ENCODE measurements around the gene DNAH8. TPM values are rescaled to one million over a fixed set of nuclear protein-coding genes. Genes with fewer than 3 reads are reported as not detected.

DNAH8 gene
- total RNA-seq, 1 donor from 2014 or later: 0.03 TPM

DNA sequence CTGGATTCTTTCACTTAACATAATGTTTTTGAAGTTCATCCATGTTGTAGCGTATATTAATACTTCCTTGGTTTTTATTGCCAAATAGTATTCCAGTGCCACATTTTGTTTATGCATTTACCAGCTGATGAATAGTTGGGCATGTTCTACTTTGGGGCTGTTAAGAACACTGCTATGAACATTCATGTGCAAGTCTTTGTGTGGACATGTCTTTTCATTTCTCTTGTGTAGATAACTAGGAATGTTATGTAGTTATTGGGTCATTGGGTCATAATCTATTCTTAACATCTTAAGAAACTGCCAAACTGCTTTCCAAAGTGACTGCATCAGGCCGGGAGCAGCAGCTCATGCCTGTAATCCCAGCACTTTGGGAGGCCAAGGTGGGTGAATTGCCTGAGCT, 289.7 kb downstream of the DNAH8 start:
- DNase-seq (ENCODE audit: low spot score) (no peak), ATAC-seq (no peak)

DNA sequence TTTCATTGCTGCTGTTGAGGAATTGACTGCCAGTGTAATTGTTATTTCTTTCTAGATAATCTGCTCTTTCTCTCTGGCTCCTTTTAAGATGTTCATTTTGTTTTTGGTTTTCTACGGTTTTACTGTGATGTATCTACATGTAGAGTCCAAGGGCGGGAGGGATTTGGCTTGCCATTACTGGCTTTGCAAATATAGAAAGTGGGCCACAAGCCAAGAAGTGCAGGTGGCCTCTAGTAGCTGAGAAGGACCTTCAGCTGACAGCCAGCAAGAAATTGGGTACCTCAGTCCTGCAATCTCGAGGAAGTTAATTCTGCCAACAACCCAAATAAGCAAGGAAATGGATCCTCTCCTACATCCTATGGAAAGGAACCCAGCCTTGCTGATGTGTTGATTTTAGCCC, 290.7 kb downstream of the DNAH8 start:
- no peak for ATAC-seq
- no peak for DNase-seq (ENCODE audit: low spot score)

DNA sequence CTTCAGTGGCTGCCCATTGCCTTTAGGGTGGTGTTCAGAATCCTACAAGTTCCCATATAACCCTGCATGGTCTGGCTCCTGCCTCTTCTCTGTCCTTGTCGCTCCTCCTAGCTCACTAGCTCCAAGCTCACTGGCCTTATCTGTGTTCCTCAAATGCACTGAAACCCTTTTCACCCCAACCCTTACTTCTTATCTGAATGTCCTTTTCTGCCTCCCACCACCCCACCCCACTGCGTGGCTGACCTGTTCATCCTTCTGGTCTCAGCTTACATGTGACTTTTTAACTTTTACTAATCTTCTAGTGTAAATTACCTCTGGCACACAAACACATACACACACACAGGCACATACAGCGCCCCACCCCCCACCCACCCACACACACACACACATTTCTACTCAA, 292.5 kb downstream of the DNAH8 start:
- ATAC-seq: no peak
- DNase-seq (ENCODE audit: low spot score): no peak

DNA sequence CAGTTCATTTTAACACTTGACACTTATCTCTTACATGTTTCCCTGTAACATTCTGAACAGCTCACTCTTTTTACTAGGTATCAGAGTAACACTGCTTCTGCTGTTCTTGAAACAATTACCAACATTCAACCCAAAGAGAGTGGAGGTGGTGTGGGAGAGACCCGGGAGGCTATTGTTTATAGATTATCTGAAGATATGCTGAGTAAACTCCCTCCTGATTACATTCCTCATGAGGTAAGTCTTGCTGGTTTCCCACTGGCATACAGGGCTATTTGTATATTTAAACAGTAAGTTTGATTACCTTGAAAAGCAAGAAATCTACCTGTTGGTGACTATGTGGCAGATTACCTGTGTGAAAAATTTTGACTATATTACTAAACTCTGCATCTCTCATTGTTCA, 293.6 kb downstream of the DNAH8 start:
- DNase-seq (ENCODE audit: low spot score) (no peak), ATAC-seq (no peak)

DNA sequence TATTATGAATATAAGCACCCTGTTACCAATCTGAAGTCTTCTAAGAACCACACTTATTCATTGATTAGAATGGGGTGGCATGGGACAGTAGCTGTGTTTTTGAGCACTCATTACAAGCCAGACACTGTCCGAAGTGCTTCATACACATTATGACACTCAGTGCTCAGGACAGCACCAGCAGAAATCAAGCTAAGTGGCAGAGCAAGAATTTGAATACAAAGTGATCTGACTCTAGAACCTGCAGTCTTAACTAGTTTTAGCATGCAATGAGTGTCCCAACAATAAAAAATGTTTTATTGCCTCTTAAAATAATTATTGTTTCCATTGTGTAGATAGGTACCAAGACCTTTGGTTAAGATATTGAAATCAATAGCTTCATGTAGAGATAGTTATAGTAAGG, 294.4 kb downstream of the DNAH8 start:
- ATAC-seq: no peak
- DNase-seq (ENCODE audit: low spot score): no peak

DNA sequence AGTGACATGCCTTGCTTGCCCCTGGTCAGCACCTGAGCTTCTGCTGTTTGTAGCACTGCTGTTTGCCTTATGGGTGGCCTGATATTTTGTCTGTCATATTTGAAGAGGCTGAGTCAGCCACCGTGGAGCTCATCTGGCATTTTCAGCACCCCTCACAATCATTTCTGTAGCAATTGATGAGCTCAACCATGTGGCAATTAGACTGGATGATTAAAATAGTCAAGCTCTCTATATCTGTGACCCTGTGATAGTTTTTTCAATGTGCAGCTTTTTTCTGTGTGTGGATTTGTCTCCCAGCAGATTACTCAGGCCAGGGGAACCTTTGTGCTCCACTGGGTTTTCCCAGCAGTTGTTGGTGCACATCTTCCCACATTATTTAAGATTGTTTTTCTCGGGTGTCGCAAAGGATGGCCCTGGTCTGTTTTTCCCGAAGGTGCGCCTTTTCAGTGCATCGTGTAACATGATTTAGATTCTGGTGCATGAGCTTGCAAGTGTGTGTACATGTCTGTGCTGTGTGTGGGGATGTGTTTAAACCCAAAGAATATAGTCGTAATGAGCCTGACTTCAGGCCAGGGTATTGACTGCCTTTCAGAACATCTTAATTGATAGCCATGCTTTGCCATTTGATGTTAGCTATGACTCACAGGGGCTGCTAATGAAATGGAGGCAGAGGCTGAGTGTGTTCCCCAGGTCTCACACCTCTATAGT, 301.9 kb downstream of the DNAH8 start:
- ATAC-seq (no peak), DNase-seq (ENCODE audit: low spot score) (no peak)

DNA sequence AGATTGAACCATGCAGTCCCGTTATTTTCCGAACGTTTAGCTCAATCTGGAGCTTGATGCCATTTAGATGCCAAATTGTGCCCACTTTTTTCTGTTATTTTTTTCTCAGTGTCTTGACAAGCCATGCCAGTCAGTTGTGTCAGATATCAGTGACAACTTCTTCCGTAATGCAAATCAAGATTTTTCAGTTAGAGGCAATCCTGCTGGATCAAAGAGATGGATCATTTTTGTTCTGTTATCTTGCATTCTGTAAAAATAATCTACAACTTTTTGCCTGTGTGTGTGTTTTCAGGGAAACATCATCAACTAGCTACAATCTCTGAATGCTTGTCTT, 302.4 kb downstream of the DNAH8 start:
- ATAC-seq: no peak
- no peak for DNase-seq (ENCODE audit: low spot score)

DNA sequence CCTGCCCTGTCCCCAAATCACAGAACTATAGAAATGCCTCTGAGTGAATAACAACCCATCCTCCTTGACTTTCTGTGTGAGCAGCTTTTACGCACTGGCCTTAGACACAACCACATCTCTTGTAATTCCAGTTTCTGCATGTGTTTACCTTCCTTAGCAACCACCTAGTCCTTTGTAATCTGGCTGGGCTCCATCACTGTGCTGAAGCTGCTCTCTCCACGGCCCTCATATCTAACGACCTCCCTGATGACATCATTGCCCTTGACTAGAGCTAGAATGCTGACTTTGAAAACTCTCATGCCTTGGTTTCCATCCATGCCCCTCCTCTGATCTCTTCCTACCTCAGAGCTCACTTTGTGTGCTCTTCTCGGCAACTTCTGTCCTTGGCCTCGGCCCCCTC, 303.0 kb downstream of the DNAH8 start:
- ATAC-seq (no peak), DNase-seq (ENCODE audit: low spot score) (no peak)

DNA sequence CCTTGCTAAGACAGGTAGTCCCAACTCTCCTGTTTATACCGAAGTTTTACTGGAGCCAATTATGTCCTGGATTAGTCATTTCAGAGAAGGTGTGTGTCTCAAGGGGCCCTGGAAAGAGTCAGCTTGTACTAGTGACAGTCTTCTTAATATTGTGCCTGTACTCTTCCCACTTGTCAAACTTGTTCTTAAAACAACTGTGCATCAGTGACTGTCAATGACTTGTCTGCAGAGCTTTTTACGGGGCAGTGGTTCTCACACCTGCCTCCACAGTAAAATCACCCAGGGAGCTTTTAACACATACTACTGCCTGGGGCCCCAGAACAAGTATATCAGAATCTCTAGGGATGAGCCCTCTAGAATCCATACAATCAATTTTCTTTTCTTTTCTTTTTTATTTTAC, 305.0 kb downstream of the DNAH8 start:
- no peak for DNase-seq (ENCODE audit: low spot score)

DNA sequence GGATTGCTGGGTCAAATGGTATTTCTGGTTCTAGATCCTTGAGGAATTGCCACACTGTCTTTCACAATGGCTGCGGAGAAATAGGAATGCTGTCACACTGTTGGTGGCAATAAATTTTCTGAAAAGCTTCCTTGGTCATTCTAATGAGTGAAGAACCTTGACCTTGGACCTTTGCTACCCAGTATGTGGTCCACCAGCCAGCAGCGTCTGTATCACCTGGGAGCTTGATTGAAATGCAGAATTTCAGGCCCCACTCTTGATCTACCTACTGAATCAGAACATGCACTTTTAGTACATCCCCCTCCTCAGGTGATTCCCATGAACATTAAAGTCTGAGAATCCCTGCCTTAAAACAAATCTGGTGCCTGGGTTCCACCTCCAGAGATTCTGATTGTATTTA, 305.9 kb downstream of the DNAH8 start:
- ATAC-seq: no peak
- DNase-seq (ENCODE audit: low spot score): no peak

More for the DNA sequence above, 305.0 kb downstream of the DNAH8 start:
- ATAC-seq: no peak

DNA sequence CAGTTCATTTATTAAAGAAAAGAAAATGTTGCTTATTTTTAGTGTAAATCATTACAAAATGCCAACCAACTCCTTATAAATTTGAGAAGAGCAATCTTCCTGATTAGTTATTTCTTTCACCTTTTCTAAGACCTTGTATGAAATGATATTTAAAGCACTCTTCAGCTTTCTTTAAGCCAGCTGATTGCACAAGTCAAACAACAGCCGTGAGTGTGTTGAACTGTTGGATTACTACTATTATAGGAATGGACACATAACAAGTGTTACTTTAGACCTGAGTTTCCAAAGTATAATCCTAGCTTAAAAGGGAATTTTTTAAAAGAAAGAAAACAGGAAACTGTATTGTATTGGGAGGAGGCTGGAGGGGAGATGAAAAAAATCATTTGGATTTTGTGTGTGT, 306.7 kb downstream of the DNAH8 start:
- ATAC-seq (peak; percentile 55), DNase-seq (ENCODE audit: low spot score) (no peak)

DNA sequence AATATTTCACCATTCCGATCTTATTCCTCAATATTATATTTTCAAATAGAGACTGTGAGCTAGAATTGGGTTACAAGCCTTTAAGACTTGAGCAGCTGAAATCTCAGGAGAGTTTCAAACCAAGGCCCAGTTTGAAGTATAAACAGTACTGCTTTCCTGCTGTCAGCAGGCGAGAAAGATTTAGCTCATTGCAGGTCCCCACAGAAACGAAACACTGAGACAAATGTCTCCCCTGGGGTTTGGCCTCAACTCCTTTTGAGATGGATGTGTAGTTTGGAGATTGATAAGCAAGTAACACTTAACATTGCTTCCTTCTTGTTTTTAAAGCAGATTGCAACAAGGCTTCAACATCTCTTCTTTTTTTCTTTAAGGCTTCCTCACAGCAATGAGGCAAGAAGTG, 311.1 kb downstream of the DNAH8 start:
- ATAC-seq (no peak), DNase-seq (ENCODE audit: low spot score) (no peak)

DNA sequence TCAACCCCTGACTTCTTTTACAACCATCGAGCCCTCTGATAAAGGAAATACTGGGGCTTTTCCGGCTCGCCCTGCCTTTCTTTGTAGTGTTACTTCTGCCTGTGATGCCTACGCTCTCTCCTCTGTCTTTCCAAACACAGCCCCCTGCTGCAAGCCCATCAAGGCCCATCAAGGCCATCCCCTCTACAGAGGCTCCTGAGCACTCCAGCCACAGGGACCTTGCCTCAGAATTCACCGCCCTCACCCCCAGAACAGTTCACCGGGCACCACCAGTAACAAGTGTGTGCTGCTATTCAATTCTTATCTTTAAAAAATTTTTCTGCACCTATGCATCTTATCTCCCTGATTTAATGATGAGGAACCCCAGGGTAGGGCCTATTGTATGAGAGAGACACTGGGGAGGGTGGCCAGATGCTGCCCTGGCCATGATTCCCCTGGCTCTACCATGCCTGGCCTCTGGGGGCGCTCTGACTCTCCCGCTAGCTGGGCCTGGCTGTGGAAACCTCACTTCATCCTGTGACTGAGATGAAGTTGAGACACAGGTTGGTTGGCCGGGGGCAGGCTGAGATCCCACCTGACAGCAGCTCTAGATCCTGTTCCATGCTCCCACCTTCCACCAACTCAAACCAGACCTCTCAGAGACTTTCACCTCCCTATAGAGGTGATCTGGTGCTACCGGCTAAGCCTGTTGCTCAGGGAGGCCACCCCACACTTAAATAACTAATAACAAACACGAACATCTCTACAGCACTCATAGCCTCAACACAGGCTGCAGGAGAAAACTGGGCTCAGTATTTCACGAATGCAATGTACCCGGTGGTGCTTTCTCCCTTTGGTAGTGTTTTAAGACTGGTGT, 314.3 kb downstream of the DNAH8 start:
- DNase-seq (ENCODE audit: low spot score): no peak
- peak; percentile 70 for ATAC-seq

DNA sequence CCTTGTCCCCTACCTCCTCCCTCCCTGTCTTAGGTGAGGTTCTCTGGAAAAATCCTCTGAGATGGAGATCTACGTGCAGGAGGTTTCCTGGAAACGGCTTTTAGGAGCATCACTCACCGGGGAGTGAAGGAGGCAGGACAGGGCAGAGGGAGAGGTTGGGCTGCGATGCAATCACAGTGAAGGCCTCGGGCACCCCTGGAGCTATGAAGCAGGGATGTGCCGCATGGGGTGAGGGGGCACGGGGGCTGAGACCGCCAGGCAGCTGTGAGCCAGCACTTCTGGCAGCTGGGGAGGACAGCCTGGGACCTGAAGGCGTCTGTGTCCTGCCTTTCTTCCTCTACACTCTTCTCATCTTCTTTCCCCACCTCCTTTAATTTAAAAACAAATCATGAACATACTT, 320.6 kb downstream of the DNAH8 start:
- no peak for DNase-seq (ENCODE audit: low spot score)

DNA sequence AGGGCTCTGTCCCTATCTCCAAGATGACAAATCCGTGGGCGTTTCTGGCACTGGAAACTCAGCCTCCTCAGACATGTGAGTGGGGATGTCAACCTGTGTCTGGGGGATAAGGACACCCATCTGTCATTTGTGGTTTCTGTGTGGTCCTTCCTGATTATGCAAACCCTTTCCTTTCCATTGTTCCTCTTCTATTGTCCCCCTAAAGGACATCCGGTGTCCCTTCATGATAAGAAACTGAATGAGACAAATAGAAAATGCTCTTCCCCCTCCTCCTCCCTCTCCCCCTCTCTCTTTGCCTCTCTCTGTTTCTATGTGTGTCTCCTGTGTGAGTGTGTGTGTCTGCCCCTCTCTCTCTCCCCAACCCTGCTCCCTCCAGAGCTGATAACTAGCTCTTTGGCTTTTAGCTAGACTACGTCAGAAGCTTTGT, 322.0 kb downstream of the DNAH8 start:
- ATAC-seq (no peak), DNase-seq (ENCODE audit: low spot score) (no peak)

More for the DNA sequence above, 320.6 kb downstream of the DNAH8 start:
- ATAC-seq: no peak

DNA sequence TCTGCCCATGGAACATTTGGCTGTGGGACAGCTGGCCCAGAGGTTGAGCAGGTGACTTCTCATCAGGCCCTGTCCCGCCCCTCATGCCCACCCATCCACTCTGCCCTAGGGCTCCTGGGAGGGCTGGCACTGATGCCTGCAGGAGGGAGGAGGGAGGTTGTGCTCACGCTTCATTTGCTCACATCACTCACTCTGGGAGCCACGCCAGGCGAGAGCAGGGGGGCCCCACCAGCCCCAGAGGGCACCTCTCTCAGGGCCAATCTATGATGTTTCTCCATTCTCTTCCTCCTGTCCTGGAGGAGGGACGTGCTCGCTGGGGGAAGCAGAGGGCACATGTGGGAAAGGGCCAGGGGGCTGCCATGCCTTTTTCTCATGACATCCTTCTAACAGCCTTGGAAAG, 322.6 kb downstream of the DNAH8 start:
- ATAC-seq (no peak), DNase-seq (ENCODE audit: low spot score) (no peak)

DNA sequence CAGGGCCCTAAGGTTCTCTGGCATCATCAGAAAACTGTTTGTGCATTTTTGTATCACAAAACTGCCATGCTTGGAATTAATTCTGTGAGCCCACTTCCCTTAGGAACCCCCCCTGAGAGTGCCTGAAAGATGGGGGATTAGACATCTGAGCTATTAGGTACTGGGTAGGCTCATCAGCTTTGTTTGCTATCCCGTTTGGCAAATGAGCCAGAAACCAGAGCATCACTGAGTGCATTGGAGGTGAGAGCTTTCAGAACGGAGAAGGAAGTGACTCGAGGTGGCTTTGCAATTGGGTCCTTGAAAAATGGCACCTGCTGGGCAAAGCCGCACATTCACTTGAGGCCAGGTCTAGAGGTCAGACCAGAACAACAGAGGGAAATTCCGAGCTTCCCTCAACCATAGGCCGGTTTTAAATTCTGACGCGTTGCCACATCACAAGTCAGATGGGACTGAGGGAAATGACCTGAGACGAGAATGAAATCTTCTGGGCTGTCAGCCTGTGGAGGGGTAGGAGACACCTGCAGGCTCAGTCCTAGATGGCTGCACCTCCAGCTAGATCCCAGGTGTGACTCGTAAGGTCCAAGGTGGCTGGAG, 325.1 kb downstream of the DNAH8 start:
- DNase-seq (ENCODE audit: low spot score): no peak
- no peak for ATAC-seq

DNA sequence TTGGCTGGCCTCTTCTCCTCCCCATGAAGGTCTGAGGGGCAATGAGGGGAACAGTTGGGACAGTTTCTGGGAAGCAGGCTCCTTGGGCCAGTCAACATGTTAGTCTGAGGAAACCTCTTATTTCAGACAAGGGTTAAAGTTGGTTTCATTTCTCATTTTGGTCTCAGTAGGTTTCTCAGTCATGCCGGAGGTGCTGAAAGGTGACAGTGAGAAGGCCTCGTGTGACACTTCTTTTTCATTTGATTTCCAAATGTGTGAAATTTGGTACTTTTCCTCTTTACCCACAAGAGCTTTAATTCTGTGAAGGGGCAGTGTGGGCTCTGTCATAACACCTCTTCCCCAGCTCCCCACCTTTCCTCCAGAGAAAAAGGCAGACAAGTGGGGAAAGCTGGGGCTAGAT, 326.0 kb downstream of the DNAH8 start:
- ATAC-seq (no peak), DNase-seq (ENCODE audit: low spot score) (no peak)

DNA sequence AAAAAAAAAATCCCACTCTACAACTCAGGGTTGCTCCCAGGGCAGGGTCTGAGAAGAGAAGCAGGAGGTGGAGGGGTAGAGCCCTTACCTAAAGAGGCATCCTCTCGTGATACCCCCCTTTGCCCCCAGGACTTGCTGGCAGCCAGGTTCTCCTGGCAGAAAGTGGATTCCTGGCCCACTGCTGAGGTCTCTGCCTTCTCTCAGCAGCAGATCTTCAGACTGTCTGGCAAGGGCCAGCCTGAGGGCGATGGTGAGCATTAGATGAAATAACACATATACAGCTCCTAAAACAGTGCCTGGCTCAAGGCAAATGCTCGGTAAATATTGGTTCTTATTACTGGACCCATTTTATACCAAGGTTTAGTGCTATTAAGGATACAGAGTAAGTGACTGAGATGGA, 328.7 kb downstream of the DNAH8 start:
- DNase-seq (ENCODE audit: low spot score) (no peak), ATAC-seq (no peak)

DNA sequence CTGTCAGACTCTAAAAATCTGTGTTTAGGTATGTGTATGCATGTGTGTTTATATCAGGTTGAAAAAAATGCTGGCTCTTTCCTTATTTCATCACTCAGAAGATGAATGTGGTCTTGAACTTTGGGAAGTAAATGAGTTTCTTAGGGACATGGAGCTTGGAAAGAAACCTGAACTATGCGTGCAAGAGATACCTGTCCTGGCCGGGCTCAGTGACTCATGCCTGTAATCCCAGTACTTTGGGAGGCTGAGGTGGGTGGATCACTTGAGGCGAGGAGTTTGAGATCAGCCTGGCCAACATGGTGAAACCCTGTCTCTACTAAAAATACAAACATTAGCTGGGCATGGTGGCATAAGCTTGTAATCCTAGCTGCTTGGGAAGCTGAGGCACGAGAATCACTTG, 329.1 kb downstream of the DNAH8 start:
- no peak for ATAC-seq
- no peak for DNase-seq (ENCODE audit: low spot score)

DNA sequence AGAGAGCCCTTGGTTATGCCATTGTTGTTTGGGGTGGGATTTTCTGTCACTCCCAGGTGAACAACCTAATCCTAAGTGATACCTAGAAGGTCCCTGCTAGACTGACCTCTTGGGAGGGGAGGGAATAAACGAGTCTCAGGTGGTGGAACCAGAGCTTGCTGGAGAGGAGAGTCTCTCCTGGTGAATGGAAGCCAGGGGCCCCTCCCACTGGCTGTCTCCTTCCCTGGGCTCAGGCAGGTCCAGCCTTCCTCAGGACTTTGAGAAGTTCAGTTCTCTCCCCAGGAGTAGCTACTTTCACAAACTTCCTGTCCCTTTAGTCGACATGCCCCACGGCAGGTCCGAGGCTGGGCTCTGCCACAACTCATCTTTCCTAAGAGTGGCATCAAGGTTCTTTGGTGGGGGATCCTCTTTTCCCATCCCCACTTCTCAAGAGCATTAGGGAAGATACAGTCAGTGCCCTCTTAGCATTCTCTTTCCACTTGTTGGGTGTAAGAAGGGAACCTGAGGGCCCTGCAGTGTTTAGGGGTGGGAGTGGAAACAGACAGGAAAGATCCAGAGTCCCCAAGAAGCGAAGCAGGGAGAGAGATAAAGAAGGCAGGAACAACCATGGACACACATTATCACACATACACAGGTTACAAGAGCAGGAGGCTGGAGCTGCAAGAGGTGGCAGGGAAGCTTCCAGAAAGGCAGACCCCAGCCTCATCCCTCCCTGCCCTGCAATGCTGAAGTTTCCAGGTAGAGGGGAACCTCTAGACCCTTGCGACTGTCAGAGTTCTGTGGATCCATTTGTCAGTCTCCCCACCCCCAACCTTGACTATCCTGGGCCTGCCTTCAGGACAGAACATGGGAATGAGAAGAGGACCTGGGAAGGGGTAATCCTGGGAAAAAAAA, 332.6 kb downstream of the DNAH8 start:
- ATAC-seq (no peak), DNase-seq (ENCODE audit: low spot score) (no peak)

Measured in left lobe of liver (tissue), 2 donors.